DOHH2 (cell line): ENCODE results near the gene PRAF2.

Experiments used
- EZH2phosphoT487 ChIP-seq: fragments of 200-600 bp; sonication (generic); IDR thresholded peaks from 2 replicates; pipeline ENCODE4 v1.6.1; 2017; ENCODE audit warnings: borderline replicate concordance, mild to moderate bottlenecking, antibody characterized with exemption, low read length, moderate library complexity, mixed read lengths
- TF ChIP-seq, protein P1 (sequence below): fragments of 200-600 bp; sonication (generic); IDR thresholded peaks from one replicate; pipeline ENCODE4 v1.5.1; 2014; ENCODE audit warnings: antibody characterized with exemption, mild to moderate bottlenecking, low read depth, low read length; ENCODE audit not compliant: poor library complexity, severe bottlenecking

- TF ChIP-seq, protein P1, sequence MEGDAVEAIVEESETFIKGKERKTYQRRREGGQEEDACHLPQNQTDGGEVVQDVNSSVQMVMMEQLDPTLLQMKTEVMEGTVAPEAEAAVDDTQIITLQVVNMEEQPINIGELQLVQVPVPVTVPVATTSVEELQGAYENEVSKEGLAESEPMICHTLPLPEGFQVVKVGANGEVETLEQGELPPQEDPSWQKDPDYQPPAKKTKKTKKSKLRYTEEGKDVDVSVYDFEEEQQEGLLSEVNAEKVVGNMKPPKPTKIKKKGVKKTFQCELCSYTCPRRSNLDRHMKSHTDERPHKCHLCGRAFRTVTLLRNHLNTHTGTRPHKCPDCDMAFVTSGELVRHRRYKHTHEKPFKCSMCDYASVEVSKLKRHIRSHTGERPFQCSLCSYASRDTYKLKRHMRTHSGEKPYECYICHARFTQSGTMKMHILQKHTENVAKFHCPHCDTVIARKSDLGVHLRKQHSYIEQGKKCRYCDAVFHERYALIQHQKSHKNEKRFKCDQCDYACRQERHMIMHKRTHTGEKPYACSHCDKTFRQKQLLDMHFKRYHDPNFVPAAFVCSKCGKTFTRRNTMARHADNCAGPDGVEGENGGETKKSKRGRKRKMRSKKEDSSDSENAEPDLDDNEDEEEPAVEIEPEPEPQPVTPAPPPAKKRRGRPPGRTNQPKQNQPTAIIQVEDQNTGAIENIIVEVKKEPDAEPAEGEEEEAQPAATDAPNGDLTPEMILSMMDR = no peak
- no peak for TF ChIP-seq EZH2phosphoT487
These were observed 2.8 kb downstream of the PRAF2 start for GRCh38 chrX:49070988-49071387.
